ENCODE measurements around the gene TUBB4A.

Gene TUBB4A

GRCh38 chr19:6457958-6458694, 44.0 kb downstream of the TUBB4A start:
- TF ChIP-seq GATA2 (IDR thresholded peaks at IDR 0.05; ENCODE audit: low read depth, low read length), result no peak
- no peak for TF ChIP-seq GATA3 (IDR thresholded peaks at IDR 0.05; ENCODE audit: low read depth, low read length)

GRCh38 chr19:6455924-6456323, 46.2 kb downstream of the TUBB4A start:
- TF ChIP-seq GATA2 (IDR thresholded peaks at IDR 0.05; ENCODE audit: low read depth, low read length) (no peak), GATA3 (IDR thresholded peaks at IDR 0.05; ENCODE audit: low read depth, low read length) (no peak)

- TF ChIP-seq GATA3 (IDR thresholded peaks at IDR 0.05; ENCODE audit: low read depth, low read length), result no peak
- no peak for TF ChIP-seq GATA2 (IDR thresholded peaks at IDR 0.05; ENCODE audit: low read depth, low read length)
These were observed 48.1 kb downstream of the TUBB4A start for GRCh38 chr19:6453951-6454565.

GRCh38 chr19:6452899-6453298, 49.2 kb downstream of the TUBB4A start:
- TF ChIP-seq GATA3 (IDR thresholded peaks at IDR 0.05; ENCODE audit: low read depth, low read length), result no peak
- TF ChIP-seq GATA2 (IDR thresholded peaks at IDR 0.05; ENCODE audit: low read depth, low read length), result no peak

- TF ChIP-seq GATA2 (IDR thresholded peaks at IDR 0.05; ENCODE audit: low read depth, low read length) (no peak), GATA3 (IDR thresholded peaks at IDR 0.05; ENCODE audit: low read depth, low read length) (no peak)
These were observed 49.9 kb downstream of the TUBB4A start for GRCh38 chr19:6452223-6452614.

- TF ChIP-seq GATA2 (IDR thresholded peaks at IDR 0.05; ENCODE audit: low read depth, low read length), result no peak
- TF ChIP-seq GATA3 (IDR thresholded peaks at IDR 0.05; ENCODE audit: low read depth, low read length), result no peak
These were observed 50.4 kb downstream of the TUBB4A start for GRCh38 chr19:6451583-6452222.

GRCh38 chr19:6450166-6450565, 51.9 kb downstream of the TUBB4A start:
- TF ChIP-seq GATA3 (IDR thresholded peaks at IDR 0.05; ENCODE audit: low read depth, low read length) (no peak), GATA2 (IDR thresholded peaks at IDR 0.05; ENCODE audit: low read depth, low read length) (no peak)

- TF ChIP-seq GATA3 (IDR thresholded peaks at IDR 0.05; ENCODE audit: low read depth, low read length), result no peak
- no peak for TF ChIP-seq GATA2 (IDR thresholded peaks at IDR 0.05; ENCODE audit: low read depth, low read length)
These were observed 54.1 kb downstream of the TUBB4A start for GRCh38 chr19:6448045-6448444.

- TF ChIP-seq GATA3 (IDR thresholded peaks at IDR 0.05; ENCODE audit: low read depth, low read length), result no peak
- TF ChIP-seq GATA2 (IDR thresholded peaks at IDR 0.05; ENCODE audit: low read depth, low read length), result no peak
These were observed 55.7 kb downstream of the TUBB4A start for GRCh38 chr19:6446452-6446851.
